ENCODE measurements around the gene OMA1. TPM values are rescaled to one million over a fixed set of nuclear protein-coding genes. Genes with fewer than 3 reads are reported as not detected.

OMA1 gene
- polyA plus RNA-seq, 1 of the 3 experiments (the other 2 are of a cell fraction): 6.9 TPM

- no peaks in the 10 kb centered on the region for H3F3A ChIP-seq (replicated peaks; ENCODE audit: insufficient read depth)
- H3K27me3 ChIP-seq (ENCODE audit: insufficient read depth): no peaks in the 10 kb centered on the region
- TF ChIP-seq EZH2phosphoT487 (IDR thresholded peaks at IDR 0.05; ENCODE audit: borderline replicate concordance, low read depth) (no peak), SIN3A (IDR thresholded peaks at IDR 0.05; ENCODE audit: borderline replicate concordance, low read depth, low read length) (no peak), MAX (IDR thresholded peaks at IDR 0.05; ENCODE audit: low read depth) (no peak), NFIC (IDR thresholded peaks at IDR 0.05; ENCODE audit: borderline replicate concordance) (no peak)
- ChIA-PET POLR2A (no interaction called here), CTCF (interaction anchor here (1.0 to 5.0 kb wide), 4 partner anchors 13 to 124 kb away, joined by 3 to 39 read pairs (median 6); partner anchors contain the start of gene OMA1)
- 93% methylated on average over 3 of the region's 3 CpGs for WGBS (ENCODE audit: low lambda C conversion rate)
- H3K4me2 ChIP-seq: no peak overlapping the region
- H3K27ac ChIP-seq (ENCODE audit: low read depth in 2 of 2, low read length in 1 of 2): no peak overlapping the region
- peaks cover 0 to 19% of the 10 kb centered on the region in 2 experiments for H3K36me3 ChIP-seq (replicated peaks in 1 of 2; ENCODE audit: control insufficient read depth in 1 of 2, insufficient read depth in 2 of 2, low read length in 1 of 2)
- DNase-seq: no peak
- no peak overlapping the region for H3K9ac ChIP-seq
- H2AFZ ChIP-seq (ENCODE audit: low read depth): no peak overlapping the region
- H3K4me3 ChIP-seq (ENCODE audit: low read depth in 2 of 2, low read length in 1 of 2): no peak overlapping the region
- H3K4me1 ChIP-seq (ENCODE audit: control insufficient read depth in 1 of 2, insufficient read depth in 2 of 2, low read depth in 1 of 2, low read length in 1 of 2): no peaks in the 10 kb centered on the region; a peak in 1 of 4 replicates
- H3K79me2 ChIP-seq (ENCODE audit: insufficient read depth): no peaks in the 10 kb centered on the region
- H4K20me1 ChIP-seq (ENCODE audit: insufficient read depth): no peaks in the 10 kb centered on the region
- no peaks in the 10 kb centered on the region for H3K9me2 ChIP-seq
- no peaks in the 10 kb centered on the region for H3K9me3 ChIP-seq
These were observed 18.0 kb downstream of the OMA1 start for GRCh38 chr1:58528518-58528917.

- no peaks in the 10 kb centered on the region for H3F3A ChIP-seq (replicated peaks; ENCODE audit: insufficient read depth)
- WGBS (ENCODE audit: low lambda C conversion rate): 89% methylated on average over 3 of the region's 3 CpGs
- H4K20me1 ChIP-seq (ENCODE audit: insufficient read depth): no peaks in the 10 kb centered on the region
- no peaks in the 10 kb centered on the region for H3K9me2 ChIP-seq
- H3K36me3 ChIP-seq (replicated peaks in 1 of 2; ENCODE audit: control insufficient read depth in 1 of 2, insufficient read depth in 2 of 2, low read length in 1 of 2): peaks cover 0 to 16% of the 10 kb centered on the region in 2 experiments
- H3K79me2 ChIP-seq (ENCODE audit: insufficient read depth): no peaks in the 10 kb centered on the region
- H3K9ac ChIP-seq: no peak overlapping the region
- no peaks in the 10 kb centered on the region for H3K9me3 ChIP-seq
- H3K4me2 ChIP-seq: no peak overlapping the region
- no peak overlapping the region for H3K4me3 ChIP-seq (ENCODE audit: low read depth in 2 of 2, low read length in 1 of 2)
- H2AFZ ChIP-seq (ENCODE audit: low read depth): no peak overlapping the region
- TF ChIP-seq CTCF (IDR thresholded peaks at IDR 0.05): no peak
- no peak for TF ChIP-seq TAF1 (IDR thresholded peaks at IDR 0.05; ENCODE audit: borderline replicate concordance, low read depth, low read length)
- no peak for TF ChIP-seq NRF1 (IDR thresholded peaks at IDR 0.05; ENCODE audit: low read depth, low read length)
- no peak for TF ChIP-seq GATA2 (CRISPR knock-in tag; IDR thresholded peaks at IDR 0.05)
- TF ChIP-seq GABPA (IDR thresholded peaks at IDR 0.05; ENCODE audit: low read depth): no peak
- TF ChIP-seq FOXJ3 (CRISPR knock-in tag; IDR thresholded peaks at IDR 0.05): no peak
- CTCF ChIA-PET: interaction anchor here (1.7 to 5.0 kb wide), 3 partner anchors 9 to 129 kb away, joined by 5 to 39 read pairs (median 9); partner anchors contain the start of gene OMA1
- POLR2A ChIA-PET: no interaction called here
- H3K4me1 ChIP-seq (ENCODE audit: control insufficient read depth in 1 of 2, insufficient read depth in 2 of 2, low read depth in 1 of 2, low read length in 1 of 2): no peaks in the 10 kb centered on the region; a peak in 1 of 4 replicates
- no peak for DNase-seq
- no peaks in the 10 kb centered on the region for H3K27me3 ChIP-seq (ENCODE audit: insufficient read depth)
- no peak overlapping the region for H3K27ac ChIP-seq (ENCODE audit: low read depth in 2 of 2, low read length in 1 of 2)
These were observed 22.1 kb downstream of the OMA1 start for GRCh38 chr1:58524353-58524945.
